HUES48 (cell line): ENCODE results near the gene IFITM1.
"Not testable (repeated sequence)": the region's sequence is repeated elsewhere in the genome, so short reads cannot be mapped to it uniquely, and the experiment has no call there.

Experiments used
- H3K27ac ChIP-seq: one replicate; pipeline ENCODE4 v1.7.0; 2013; ENCODE audit warnings: low read depth, low read length, inconsistent platforms
- H3K27me3 ChIP-seq: 2 replicates; pipeline ENCODE4 v1.6.1; 2013; ENCODE audit warnings: mild to moderate bottlenecking, low read length; ENCODE audit not compliant: control insufficient read depth, insufficient read depth
- H3K36me3 ChIP-seq: 2 replicates; pipeline ENCODE4 v1.6.1; 2013; ENCODE audit warnings: low read length; ENCODE audit not compliant: control insufficient read depth, insufficient read depth
- H3K4me1 ChIP-seq: 2 replicates; pipeline ENCODE4 v1.6.1; 2013; ENCODE audit warnings: mild to moderate bottlenecking, low read length; ENCODE audit not compliant: control insufficient read depth, insufficient read depth
- H3K4me3 ChIP-seq: 2 replicates; pipeline ENCODE4 v1.5.1; 2013; ENCODE audit warnings: mild to moderate bottlenecking, low read depth, low read length
- H3K9ac ChIP-seq: 2 replicates; pipeline ENCODE4 v1.6.1; 2013; ENCODE audit warnings: mild to moderate bottlenecking, low read depth, low read length, moderate library complexity
- H3K9me3 ChIP-seq: 2 replicates; pipeline ENCODE4 v1.6.1; 2013; ENCODE audit warnings: low read length; ENCODE audit not compliant: control insufficient read depth, insufficient read depth

IFITM1 gene

DNA sequence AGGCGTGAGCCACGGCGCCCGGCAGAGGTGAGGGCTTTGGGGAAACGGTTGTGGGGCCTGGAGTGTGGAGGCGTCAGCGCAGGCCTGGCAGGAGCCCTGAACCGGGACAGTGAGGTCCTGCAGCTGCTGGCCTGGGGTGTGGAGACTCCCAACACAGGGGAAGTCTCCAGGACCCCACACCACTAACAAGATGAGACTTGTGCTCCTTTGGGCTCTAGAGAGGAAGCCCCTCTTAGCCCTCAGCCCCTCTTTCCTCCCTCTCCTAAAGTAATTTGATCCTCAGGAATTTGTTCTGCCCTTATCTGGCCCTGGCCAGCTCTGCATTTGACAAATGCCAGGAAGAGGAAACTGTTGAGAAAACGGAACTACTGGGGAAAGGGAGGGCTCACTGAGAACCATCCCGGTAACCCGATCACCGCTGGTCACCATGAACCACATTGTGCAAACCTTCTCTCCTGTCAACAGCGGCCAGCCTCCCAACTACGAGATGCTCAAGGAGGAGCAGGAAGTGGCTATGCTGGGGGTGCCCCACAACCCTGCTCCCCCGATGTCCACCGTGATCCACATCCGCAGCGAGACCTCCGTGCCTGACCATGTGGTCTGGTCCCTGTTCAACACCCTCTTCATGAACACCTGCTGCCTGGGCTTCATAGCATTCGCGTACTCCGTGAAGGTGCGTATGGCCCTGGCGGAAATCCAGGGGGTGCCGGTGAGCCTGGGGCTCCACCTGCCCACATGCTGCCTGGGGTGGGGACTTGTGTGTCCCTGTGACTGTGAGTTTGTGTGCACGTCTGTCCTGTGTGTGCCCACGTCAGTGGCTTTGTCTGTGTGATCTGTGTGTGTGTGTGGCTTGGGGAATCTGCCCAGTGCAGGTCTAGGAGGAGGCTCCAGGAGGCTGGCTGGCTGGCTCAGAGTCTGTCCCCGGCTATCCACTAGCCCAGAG, 5.8 kb upstream of the IFITM1 start, which contains the start of gene IFITM2:
Gene IFITM2, plus strand, starts transcription at position 51 of the 943 bp plus-strand sequence. Its CDS starts 377 bp downstream, at position 428.
- peak within 1 kb of the TSS; percentile 58 for H3K27ac ChIP-seq
- not testable (repeated sequence) for H3K36me3 ChIP-seq, H3K27me3 ChIP-seq, H3K9ac ChIP-seq, H3K9me3 ChIP-seq
- H3K4me3 ChIP-seq: peak within 1 kb of the TSS; percentile 66
- H3K4me1 ChIP-seq: peaks cover 54% of the 10 kb centered on the region

DNA sequence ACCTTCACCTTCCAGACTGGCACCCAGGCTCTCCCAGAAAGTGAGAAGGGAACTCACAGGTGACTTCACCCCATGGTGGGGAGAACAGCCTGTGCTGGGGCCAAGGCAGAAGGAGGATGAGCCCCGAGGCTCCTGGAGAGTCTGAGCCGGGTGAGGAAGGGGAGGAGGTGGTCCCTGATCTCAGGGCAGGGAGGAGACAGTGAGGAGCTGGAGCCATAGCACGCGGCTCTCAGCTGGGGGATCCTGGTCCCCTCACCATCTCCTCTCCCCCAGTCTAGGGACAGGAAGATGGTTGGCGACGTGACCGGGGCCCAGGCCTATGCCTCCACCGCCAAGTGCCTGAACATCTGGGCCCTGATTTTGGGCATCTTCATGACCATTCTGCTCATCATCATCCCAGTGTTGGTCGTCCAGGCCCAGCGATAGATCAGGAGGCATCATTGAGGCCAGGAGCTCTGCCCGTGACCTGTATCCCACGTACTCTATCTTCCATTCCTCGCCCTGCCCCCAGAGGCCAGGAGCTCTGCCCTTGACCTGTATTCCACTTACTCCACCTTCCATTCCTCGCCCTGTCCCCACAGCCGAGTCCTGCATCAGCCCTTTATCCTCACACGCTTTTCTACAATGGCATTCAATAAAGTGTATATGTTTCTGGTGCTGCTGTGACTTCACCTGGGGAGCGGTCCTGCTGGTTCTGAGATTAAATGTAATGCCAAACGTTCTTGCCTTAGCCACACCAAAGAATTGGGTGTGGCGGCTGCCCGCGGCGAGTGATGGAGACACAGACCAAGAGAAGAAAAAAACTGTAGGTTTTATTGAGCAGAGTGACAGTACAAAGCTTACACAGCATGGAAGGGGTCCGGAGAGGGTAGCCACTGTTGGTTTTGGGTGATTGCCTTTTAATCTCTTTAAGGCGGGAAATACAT, 4.8 kb upstream of the IFITM1 start:
- not testable (repeated sequence) for H3K27ac ChIP-seq, H3K27me3 ChIP-seq, H3K9me3 ChIP-seq, H3K9ac ChIP-seq, H3K36me3 ChIP-seq
- H3K4me1 ChIP-seq: peaks cover 62% of the 10 kb centered on the region
- H3K4me3 ChIP-seq: peak overlapping the region; percentile 39

DNA sequence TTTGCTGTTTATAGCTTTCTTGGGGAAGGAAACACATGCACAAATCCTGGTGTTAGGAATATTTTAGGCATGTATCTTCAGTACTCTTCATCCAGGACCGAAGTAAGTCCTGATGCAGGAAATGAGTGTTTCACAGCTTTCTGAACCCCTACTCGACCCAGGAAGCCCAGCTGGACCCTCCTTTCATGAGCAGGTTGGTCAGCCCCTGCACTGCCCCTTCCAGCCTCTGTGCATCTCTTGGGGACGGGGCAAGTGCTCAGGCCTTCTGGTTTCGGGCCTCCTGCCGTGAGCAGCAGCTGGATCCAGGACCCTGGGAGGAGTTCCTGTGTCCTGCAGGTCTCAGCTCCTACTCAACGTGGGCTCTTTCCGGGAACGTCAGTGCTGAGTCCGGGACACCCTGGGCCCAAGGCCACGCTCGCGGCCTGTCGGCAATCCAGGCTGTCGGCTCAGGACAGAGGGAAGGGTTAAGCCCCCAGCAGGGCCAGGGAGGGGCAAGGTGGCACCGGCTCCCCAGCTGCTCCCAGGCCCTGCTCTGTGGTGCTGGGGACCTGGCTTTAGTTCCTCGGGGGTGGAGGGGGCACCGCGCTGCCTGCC, 3.8 kb upstream of the IFITM1 start:
- not testable (repeated sequence) for H3K36me3 ChIP-seq, H3K9ac ChIP-seq, H3K9me3 ChIP-seq, H3K27me3 ChIP-seq
- peak overlapping the region; percentile 1 for H3K27ac ChIP-seq
- peaks cover 60% of the 10 kb centered on the region for H3K4me1 ChIP-seq
- H3K4me3 ChIP-seq: peak overlapping the region; percentile 43

DNA sequence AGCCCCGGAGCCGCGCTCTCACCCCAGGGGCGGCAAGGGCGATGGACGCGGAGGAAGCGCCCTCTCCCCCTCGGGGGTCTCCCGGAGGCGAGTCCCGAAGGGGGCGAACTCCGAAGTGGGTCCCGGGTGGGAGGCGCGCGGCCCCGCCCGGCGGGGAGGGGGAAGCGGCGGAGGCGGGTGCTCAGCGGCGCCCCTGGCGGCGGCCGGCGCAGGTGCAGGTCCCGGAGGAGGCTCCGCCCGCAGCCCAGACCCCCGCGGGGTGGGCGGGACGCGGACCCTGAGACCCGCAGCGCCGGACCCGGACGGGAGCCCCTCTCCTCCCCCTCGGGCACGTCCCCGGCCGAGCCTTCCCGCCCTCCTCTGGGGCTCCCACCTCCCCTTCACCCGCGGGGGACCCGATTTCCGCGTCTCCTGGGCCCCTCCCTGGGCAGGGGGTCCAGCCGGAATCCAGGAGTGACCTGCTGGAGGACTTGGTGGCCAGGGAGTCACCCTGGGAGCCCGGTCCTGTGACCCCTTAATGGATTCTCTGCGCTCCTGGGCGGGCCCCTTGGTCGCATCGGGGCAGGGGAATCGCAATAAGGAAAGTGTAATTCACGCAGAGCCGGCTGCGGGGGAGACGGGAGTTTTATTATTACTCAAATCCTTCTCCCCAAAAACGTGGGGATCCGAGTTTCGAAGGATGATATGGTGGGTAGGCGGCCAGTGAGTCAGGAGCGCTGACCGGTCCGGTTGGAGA, 2.7 kb upstream of the IFITM1 start:
- not testable (repeated sequence) for H3K9me3 ChIP-seq, H3K27ac ChIP-seq, H3K4me3 ChIP-seq, H3K27me3 ChIP-seq, H3K9ac ChIP-seq, H3K36me3 ChIP-seq
- H3K4me1 ChIP-seq: peaks cover 54% of the 10 kb centered on the region

DNA sequence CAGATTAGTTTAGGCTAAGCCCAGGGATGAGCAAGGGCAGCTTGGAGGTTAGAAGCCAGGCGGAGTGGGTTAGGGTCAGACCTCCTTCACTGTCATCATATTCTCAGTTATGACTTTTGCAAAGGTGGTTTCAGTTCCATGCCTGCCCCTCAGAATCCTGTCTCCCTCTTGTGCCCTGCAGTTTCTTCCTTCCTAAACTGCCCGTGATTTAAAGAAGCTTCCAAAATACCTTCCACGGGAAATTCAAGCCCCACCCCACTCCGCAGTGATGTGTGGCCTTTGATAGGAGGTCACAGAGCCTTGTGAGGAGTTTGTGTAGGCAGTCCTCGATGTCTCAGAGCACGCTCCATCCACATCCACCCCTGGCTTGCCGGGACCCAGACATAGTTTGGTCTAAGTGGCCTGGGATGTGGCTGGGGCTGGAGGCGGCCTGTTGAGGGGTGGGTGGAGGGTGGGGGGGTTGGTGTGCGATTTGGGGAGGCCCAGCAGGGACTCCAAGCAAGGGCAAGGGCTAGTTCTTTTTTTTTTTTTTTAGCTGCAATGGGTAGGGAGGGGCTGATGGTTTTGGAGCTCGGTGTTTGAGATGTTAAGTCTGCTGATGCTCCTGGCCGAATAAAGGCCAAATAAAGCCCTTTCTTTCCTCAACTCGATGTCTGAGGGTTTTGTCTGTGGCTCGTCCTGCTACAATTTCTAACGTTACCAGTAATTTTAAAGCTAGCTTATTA, 1.6 kb upstream of the IFITM1 start:
- Histone ChIP-seq H3K27ac (peak overlapping the region; percentile 35), H3K4me1 (peaks cover 55% of the 10 kb centered on the region), H3K9me3 (no peaks in the 10 kb centered on the region), H3K4me3 (0 out of 2 replicates have a peak overlapping the region, but pooled peaks have one; percentile 26), H3K27me3 (no peaks in the 10 kb centered on the region; the same call in 1 of the 2 replicates), H3K36me3 (peaks cover 3% of the 10 kb centered on the region; the same call in 1 of the 2 replicates), H3K9ac (no peak overlapping the region)

DNA sequence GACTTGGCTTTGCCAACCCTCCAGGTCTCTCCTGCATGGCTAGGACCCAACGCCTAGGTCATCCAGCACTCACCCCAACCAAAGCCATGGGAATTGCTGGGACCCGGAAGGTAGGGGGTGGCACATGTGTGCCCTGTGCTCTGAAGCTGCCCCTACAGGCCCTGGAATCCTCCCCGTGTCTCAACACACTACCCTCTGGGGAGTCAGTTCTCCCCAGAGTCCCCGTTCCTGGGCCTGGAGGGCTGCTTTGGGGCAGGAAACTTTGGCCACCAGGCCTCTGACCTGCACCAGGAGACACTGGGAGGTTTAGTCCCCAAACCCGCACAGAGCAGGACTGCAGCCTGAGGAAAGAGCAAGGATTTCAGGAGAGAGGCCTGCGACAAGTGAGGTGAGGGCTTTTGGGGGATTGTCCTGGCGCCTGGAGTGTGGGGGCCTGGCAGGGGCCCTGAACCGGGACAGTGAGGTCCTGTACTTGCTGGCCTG, 495 bp upstream of the IFITM1 start:
- Histone ChIP-seq H3K4me3 (peak overlapping the region; percentile 86), H3K27ac (peak overlapping the region; percentile 89), H3K27me3 (no peaks in the 10 kb centered on the region; the same call in 1 of the 2 replicates), H3K9me3 (no peaks in the 10 kb centered on the region), H3K4me1 (peaks cover 55% of the 10 kb centered on the region), H3K9ac (no peak overlapping the region), H3K36me3 (peaks cover 3% of the 10 kb centered on the region; the same call in 1 of the 2 replicates)

DNA sequence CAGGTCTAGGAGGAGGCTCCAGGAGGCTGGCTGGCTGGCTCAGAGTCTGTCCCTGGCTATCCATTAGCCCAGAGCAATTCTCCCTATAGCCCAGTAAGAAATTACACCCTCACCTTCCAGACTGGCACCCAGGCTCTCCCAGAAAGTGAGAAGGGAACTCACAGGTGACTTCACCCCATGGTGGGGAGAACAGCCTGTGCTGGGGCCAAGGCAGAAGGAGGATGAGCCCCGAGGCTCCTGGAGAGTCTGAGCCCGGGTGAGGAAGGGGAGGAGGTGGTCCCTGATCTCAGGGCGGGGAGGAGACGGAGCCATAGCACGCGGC, 675 bp downstream of the IFITM1 start:
- Histone ChIP-seq H3K9ac (0 out of 2 replicates have a peak overlapping the region, but pooled peaks have one; percentile 42), H3K27ac (peak overlapping the region; percentile 46), H3K4me3 (peak overlapping the region; percentile 86), H3K4me1 (peaks cover 50% of the 10 kb centered on the region)
- H3K36me3 ChIP-seq, H3K27me3 ChIP-seq, H3K9me3 ChIP-seq: not testable (repeated sequence)

DNA sequence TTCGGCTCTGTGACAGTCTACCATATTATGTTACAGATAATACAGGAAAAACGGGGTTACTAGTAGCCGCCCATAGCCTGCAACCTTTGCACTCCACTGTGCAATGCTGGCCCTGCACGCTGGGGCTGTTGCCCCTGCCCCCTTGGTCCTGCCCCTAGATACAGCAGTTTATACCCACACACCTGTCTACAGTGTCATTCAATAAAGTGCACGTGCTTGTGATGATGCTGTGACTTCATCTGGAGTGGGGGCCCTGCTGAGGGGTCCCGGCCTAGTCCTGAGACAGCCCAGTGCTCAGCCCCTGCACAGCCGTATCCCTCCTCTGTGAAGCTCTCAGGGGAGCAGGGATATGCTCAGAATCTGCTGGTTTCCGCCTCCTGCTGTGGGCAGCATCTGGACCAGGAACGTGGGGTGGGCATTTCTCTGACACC, 1.2 kb downstream of the IFITM1 start:
- Histone ChIP-seq H3K9me3 (no peaks in the 10 kb centered on the region), H3K27ac (peak overlapping the region; percentile 95), H3K9ac (0 out of 2 replicates have a peak overlapping the region, but pooled peaks have one; percentile 10), H3K36me3 (peaks cover 3% of the 10 kb centered on the region; the same call in 1 of the 2 replicates), H3K4me1 (peaks cover 47% of the 10 kb centered on the region), H3K4me3 (peak overlapping the region; percentile 86), H3K27me3 (no peaks in the 10 kb centered on the region; the same call in 1 of the 2 replicates)

DNA sequence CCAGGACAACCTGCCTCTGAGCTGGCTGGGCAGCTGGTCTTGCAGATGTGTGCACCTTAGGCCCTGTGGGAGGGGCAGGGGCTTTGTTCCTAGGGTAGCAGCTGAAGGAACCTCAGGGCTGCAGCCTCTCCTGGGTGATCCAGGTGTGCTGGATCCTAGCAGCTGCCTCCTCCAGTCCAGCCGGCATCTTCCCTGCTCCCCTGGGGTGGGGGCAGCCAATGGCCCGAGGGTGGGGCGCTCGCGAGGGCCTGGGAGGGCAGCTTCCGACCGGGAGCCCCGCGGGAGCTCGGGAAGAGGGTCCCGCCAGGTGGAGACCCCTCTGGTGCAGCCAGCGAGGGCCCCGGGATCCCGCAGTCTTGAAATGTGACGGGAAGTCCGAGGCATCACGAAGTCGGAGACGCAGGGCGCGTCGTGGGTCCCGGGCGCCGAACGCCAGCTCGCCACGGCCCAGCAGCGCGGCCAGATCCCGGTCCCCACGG, 1.7 kb downstream of the IFITM1 start:
- Histone ChIP-seq H3K9ac (peak overlapping the region; percentile 10; the same call in 1 of the 2 replicates), H3K9me3 (no peaks in the 10 kb centered on the region), H3K4me3 (peak overlapping the region; percentile 86), H3K27me3 (no peaks in the 10 kb centered on the region; the same call in 1 of the 2 replicates), H3K36me3 (peaks cover 3% of the 10 kb centered on the region; the same call in 1 of the 2 replicates), H3K4me1 (peaks cover 47% of the 10 kb centered on the region), H3K27ac (peak overlapping the region; percentile 95)
